Globus pallidus (tissue), 1 donor: ENCODE measurements around the gene RSRC2.
"Not testable (repeated sequence)": the region's sequence is repeated elsewhere in the genome, so short reads cannot be mapped to it uniquely, and the experiment has no call there.

Source experiments
- DNase-seq: peaks from one replicate; pipeline ENCODE4 v3.0.0-alpha.2; 2015; ENCODE audit warnings: low spot score

Gene RSRC2

GRCh38 chr12:122486360-122486759 is 40.4 kb downstream of the RSRC2 start:
- not testable (repeated sequence) for DNase-seq

DNA sequence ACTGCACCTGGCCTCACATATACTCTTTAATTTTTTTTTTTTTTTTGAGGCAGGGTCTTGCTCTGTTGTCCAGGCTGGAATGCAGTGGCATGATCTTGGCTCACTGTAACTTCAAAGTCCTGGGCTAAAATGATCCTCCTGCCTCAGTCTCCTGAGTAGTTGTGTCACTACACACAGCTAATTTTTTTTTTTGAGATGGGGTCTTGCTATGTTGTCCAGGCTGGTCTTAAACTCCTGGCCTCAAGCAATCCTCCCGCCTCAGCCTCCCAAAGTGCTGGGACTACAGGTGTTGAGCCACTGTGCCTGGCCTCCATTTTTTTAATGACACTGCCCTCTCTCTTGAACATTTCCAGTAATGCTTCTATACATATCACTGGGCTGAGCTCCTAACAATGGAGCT is 42.4 kb downstream of the RSRC2 start:
- DNase-seq = not testable (repeated sequence)

DNA sequence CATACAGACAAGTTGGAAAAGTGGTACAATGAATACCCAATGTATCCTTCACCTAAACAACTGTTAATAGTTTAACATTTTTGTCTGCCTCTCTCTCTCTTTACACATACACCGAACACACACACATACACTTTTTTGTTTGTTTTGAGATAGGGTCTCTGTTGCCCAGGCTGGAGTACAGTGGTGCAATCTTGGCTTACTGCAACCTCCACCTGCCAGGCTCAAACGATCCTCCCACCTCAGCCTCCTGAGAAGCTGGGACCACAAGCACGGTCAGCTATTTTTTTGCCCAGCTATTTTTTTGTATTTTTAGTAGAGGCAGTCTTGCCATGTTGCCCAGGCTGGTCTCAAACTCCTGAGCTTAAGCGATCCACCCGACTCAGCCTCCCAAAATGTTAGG is 42.8 kb downstream of the RSRC2 start:
- no peak for DNase-seq

GRCh38 chr12:122481861-122482260 is 44.9 kb downstream of the RSRC2 start:
- DNase-seq = no peak

- no peak for DNase-seq
Observed at GRCh38 chr12:122480753-122481152, 46.0 kb downstream of the RSRC2 start.

GRCh38 chr12:122474324-122474716 is 52.4 kb downstream of the RSRC2 start:
- no peak for DNase-seq

- DNase-seq = no peak
Observed at GRCh38 chr12:122473543-122474323, 53.0 kb downstream of the RSRC2 start.

GRCh38 chr12:122471324-122472226 is 55.2 kb downstream of the RSRC2 start:
- peak; percentile 53 for DNase-seq

GRCh38 chr12:122470576-122470975 is 56.2 kb downstream of the RSRC2 start:
- DNase-seq = not testable (repeated sequence)

DNA sequence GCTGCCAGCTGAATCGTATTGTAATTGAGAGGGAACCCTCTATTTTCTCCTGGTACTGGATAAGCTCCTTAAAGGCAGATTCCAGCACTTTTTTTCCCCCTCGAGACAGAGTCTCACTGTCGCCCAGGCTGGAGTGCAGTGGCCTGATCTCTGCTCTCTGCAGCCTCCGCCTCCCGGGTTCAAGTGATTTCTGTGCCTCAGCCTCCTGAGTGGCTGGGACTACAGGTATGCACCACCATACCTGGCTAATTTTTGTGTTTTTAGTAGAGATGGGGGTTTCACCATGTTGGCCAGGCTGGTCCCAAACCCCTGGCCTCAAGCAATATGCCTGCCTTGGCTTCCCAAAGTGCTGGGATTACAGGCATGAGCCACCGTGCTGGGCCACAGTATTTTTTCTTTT is 56.9 kb downstream of the RSRC2 start:
- DNase-seq = not testable (repeated sequence)

- no peak for DNase-seq
Observed at GRCh38 chr12:122467983-122468382, 58.8 kb downstream of the RSRC2 start.

DNA sequence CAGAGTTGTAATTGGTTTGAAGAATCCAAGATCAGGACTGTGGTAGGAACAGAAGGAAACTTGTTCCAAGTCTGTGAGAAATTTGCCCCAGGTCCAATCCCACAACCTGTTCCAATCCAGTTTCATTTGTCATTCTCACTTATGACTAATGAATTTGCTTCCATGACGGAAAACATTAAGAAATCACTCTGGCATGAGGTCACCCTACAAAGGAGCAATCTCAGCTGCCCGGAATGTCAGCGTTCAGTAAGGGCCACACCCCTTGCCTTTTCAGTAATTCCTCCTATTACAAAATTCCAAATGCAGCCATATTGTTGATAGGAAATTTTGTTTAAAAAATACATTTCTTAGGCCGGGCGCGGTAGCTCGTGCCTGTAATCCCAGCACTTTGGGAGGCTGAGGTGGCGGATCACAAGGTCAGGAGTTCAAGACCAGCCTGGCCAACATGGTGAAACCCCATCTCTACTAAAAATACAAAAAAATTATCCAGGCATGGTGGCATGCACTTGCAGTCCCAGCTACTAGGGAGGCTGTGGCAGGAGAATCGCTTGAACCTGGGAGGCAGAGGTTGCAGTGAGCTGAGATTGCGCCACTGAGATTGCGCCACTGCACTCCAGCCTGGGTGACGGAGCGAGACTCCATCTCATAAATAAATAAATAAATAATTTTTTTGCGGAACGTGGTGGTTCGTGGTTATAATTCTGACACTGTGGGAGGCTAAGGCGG is 62.3 kb downstream of the RSRC2 start:
- not testable (repeated sequence) for DNase-seq

- DNase-seq = no peak
Observed at GRCh38 chr12:122460641-122461040, 66.1 kb downstream of the RSRC2 start.

- no peak for DNase-seq
Observed at GRCh38 chr12:122460061-122460460, 66.7 kb downstream of the RSRC2 start.

DNA sequence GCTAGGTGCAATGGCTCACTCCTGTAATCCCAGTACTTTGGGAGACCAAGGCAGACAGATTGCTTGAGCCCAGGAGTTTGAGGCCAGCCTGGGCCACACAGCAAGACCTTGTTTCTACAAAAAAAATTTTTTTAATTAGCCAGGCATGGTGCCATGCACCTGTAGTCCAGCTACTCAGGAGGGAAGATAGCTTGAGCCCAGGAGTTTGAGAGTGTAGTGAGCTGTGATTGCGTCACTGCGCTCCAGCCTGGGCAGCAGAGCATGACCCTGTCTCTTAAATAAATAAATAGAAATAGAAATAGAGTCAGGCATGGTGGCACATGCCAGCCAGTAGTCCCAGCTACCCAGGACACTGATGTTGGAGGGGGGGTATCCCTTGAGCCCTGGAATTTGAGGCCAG is 67.5 kb downstream of the RSRC2 start:
- no peak for DNase-seq

DNA sequence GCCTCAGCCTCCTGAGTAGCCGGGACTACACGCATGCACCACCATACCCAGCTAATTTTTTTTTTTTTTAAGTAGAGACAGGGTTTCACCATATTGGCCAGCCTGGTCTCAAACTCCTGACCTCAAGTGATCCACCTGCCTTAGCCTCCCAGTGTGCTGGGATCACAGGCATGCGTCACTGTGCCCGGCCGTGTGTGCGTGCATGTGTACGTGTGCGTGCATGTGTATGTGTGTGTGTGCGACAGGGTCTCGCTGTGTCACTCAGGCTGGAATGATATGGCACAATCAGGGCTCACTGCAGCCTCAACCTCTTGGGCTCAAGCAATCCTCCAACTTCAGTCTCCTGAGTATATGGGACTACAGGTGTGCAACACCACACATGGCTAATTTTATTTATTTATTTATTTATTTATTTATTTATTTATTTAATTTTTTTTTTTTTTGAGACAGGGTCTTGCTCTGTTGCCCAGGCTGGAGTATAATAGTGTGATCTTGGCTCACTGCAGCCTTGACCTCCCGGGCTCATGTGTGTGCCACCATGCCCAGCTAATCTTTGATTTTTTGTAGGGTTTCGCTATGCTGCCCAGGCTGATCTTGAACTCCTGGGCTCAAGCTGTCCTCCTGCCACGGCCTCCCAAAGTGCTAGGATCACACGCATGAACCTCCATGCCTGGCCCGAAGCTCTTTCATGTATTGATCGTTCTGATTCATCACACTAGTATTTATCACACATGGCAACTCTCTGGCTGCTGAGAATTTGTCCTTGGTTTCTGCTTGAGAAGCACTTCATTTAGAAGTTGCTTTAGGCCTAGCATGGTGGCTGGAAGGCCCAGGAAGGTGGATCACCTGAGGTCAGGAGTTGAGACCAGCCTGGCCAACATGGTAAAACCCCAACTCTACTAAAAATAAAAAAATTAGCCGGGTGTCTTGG is 68.4 kb downstream of the RSRC2 start:
- no peak for DNase-seq

DNA sequence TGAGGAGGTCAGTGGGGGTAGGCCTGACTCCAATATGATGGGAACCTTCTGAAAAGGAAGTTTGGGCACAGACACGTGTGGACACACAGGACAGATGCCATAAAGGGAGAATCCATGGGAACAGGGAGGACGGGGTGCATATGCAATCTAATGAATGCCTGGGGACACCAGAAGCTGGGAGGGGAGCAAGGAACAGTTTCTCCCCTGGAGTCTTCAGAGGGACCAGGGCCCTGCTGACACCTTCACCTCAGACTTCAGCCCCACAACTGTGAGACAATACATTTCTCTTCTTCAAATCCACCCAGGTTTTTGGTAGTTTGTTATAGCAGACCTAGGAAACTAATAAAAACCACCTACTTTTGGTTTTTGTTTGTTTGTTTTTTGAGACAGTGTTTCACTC is 69.1 kb downstream of the RSRC2 start:
- DNase-seq = no peak

GRCh38 chr12:122454739-122455138 is 72.0 kb downstream of the RSRC2 start:
- no peak for DNase-seq

GRCh38 chr12:122454250-122454721 is 72.5 kb downstream of the RSRC2 start:
- no peak for DNase-seq
